ENCODE results near the gene RFESD.

Gene RFESD

DNA sequence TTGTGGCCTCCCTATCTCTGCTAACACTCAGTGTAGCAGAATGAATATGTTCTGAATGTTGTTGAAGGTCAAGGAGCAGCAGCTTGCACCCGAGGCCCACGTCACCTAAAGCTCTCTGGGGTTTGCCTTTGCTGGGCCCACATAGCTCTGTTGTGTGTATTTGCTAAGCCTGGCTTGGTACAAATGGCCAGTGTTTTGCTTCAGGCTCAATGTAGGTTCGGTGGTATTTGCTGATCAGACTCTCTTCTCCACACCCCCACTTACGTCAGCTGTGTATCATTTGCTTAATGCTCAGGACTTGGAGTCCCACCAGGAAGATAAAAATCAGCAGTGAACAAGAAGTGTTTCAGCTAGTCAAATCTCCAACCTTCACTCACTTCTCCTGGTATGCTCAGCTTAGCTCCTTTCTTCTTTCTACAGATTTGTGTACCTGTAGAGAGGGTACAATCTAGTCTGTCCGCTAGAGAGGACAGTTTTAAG, 4.8 kb upstream of the RFESD start:
- TF ChIP-seq POLR2AphosphoS5 (IDR thresholded peaks at IDR 0.05; ENCODE audit: low read depth, low read length), result no peak
- no peak for TF ChIP-seq SIN3A (IDR thresholded peaks at IDR 0.05; ENCODE audit: borderline replicate concordance, insufficient read depth, low read length)
- TF ChIP-seq TAF1 (IDR thresholded peaks at IDR 0.05; ENCODE audit: borderline replicate concordance, insufficient read depth, low read length), result no peak

DNA sequence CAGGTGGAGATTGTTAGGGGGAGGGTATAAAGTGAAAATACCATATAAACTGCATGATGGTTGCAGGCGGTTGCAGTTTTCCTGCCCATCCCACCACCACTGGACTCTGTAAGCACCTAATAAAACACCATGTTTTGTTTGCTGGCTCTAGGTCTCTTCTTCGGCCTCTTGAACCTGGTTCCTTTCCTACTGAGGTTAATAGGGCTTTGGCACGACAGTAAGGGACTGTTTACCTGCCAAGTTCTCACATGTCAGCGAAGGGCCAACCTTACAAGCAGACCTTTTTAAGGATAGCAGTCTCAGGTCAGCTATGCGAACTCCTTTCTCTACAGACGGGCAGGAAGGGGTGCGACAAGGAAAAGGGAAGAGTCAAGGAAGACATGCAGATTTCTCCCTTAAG, 3.4 kb upstream of the RFESD start:
- no peak for TF ChIP-seq SIN3A (IDR thresholded peaks at IDR 0.05; ENCODE audit: borderline replicate concordance, insufficient read depth, low read length)
- TF ChIP-seq FOXP2 (optimal IDR thresholded peaks at IDR 0.05; ENCODE audit: borderline replicate concordance, extremely low read depth, extremely low read length, insufficient read depth), result no peak
- TF ChIP-seq POLR2AphosphoS5 (IDR thresholded peaks at IDR 0.05; ENCODE audit: low read depth, low read length), result no peak
- TF ChIP-seq TAF1 (IDR thresholded peaks at IDR 0.05; ENCODE audit: borderline replicate concordance, insufficient read depth, low read length), result no peak

DNA sequence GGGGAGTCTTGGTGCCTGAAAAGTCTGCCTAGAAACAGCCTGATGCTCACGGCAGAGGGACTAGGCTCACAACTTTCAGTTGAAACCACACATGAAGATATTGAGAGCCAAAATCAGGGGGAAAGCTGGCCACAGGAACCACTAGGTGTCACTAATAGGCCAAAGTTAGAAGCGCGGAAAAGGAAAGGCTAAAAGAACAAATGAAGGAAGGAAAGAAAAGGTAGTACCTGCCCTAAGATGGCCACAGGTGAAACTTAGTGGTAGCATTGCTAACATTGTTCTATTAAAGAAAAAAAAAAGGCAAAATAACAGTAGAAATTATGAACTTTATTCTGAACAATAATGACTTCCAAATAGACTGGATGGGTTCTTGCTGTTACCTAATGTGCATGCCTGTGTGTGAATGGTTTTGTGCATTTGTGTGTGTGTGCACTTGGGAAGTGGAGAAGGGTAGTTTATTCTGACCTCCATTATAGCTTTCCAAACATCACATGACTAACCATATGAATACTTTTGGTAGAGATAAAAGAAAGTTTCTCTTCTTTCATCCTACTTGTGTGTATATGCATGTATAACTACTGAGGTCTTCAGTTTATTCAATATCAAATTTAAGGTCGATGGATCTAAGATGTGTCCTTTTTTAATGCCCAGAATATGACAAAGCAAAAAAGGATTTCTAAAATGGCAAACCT, 2.1 kb upstream of the RFESD start:
- TF ChIP-seq TAF1 (IDR thresholded peaks at IDR 0.05; ENCODE audit: borderline replicate concordance, insufficient read depth, low read length), result no peak
- no peak for TF ChIP-seq POLR2AphosphoS5 (IDR thresholded peaks at IDR 0.05; ENCODE audit: low read depth, low read length)

DNA sequence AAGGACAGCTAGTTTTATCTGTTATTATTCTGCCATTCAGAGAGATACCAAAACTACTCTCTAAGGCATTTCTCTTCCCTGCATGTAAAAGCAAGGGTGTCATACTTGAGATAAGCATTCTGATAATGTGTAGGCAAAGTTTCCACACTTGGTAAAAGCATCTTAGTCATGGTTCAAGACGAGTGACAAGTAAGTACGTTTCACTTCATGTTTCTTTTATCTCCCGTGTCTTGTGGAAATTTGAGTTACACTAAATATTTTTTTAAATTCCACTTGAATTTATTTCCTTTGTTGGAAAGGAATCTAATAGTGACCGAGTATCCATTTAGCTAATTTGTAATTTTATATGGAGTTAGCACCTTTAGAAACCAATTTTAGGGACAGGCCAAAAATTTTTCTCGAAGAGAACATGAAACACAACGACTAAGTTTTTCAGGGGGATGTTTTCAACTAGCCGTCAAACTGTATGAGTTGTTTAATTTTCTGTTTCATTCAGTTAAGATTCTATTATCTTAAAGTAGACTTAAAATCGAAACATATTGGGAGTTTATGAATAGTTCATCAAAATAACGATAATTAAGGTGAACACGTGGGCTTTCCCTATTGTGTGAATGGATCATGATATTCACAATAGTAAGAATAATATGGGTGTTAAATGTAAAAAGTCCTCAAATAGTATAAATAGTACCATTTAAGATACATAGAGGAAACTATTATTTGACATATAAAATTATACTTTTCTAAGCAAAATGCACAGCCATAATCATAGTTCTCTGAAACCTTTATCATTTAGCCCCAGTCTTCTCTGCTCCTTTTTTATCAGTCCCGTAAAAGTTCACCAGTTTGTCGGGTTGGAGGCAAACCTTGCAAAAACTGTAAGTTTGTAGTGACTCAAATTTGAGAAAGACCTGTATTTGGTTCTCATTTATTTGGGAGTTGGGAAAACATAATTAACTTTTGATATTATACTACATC, 1.6 kb downstream of the RFESD start:
- no peak for TF ChIP-seq TAF1 (IDR thresholded peaks at IDR 0.05; ENCODE audit: borderline replicate concordance, insufficient read depth, low read length)
- no peak for TF ChIP-seq SIN3A (IDR thresholded peaks at IDR 0.05; ENCODE audit: borderline replicate concordance, insufficient read depth, low read length)
- TF ChIP-seq FOXP2 (optimal IDR thresholded peaks at IDR 0.05; ENCODE audit: borderline replicate concordance, extremely low read depth, extremely low read length, insufficient read depth), result no peak
- TF ChIP-seq, protein P1, sequence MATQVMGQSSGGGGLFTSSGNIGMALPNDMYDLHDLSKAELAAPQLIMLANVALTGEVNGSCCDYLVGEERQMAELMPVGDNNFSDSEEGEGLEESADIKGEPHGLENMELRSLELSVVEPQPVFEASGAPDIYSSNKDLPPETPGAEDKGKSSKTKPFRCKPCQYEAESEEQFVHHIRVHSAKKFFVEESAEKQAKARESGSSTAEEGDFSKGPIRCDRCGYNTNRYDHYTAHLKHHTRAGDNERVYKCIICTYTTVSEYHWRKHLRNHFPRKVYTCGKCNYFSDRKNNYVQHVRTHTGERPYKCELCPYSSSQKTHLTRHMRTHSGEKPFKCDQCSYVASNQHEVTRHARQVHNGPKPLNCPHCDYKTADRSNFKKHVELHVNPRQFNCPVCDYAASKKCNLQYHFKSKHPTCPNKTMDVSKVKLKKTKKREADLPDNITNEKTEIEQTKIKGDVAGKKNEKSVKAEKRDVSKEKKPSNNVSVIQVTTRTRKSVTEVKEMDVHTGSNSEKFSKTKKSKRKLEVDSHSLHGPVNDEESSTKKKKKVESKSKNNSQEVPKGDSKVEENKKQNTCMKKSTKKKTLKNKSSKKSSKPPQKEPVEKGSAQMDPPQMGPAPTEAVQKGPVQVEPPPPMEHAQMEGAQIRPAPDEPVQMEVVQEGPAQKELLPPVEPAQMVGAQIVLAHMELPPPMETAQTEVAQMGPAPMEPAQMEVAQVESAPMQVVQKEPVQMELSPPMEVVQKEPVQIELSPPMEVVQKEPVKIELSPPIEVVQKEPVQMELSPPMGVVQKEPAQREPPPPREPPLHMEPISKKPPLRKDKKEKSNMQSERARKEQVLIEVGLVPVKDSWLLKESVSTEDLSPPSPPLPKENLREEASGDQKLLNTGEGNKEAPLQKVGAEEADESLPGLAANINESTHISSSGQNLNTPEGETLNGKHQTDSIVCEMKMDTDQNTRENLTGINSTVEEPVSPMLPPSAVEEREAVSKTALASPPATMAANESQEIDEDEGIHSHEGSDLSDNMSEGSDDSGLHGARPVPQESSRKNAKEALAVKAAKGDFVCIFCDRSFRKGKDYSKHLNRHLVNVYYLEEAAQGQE (IDR thresholded peaks at IDR 0.05; ENCODE audit: insufficient read depth in 1 of 2, low read depth in 2 of 2, low read length in 2 of 2), result no peak
- no peak for TF ChIP-seq POLR2AphosphoS5 (IDR thresholded peaks at IDR 0.05; ENCODE audit: low read depth, low read length)

DNA sequence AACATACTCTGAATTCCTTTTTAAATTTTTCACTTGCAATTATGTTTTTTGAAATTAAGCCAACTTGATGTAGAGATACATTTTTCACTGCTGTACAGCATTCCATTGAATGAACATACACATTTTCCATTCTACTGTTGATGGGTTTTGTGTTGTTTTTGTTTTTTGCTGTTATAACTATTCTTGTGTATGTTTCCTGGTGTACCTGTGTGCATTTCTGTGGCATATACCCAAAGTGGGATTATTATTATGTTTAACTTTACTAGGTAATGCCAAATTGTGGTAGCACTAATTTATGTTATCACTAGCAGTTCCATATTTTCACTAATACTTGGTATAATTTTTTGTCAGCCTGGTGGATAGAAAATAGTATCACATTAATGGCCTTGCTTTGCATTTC, 2.7 kb downstream of the RFESD start:
- TF ChIP-seq SIN3A (IDR thresholded peaks at IDR 0.05; ENCODE audit: borderline replicate concordance, insufficient read depth, low read length) (no peak), FOXP2 (optimal IDR thresholded peaks at IDR 0.05; ENCODE audit: borderline replicate concordance, extremely low read depth, extremely low read length, insufficient read depth) (no peak)

DNA sequence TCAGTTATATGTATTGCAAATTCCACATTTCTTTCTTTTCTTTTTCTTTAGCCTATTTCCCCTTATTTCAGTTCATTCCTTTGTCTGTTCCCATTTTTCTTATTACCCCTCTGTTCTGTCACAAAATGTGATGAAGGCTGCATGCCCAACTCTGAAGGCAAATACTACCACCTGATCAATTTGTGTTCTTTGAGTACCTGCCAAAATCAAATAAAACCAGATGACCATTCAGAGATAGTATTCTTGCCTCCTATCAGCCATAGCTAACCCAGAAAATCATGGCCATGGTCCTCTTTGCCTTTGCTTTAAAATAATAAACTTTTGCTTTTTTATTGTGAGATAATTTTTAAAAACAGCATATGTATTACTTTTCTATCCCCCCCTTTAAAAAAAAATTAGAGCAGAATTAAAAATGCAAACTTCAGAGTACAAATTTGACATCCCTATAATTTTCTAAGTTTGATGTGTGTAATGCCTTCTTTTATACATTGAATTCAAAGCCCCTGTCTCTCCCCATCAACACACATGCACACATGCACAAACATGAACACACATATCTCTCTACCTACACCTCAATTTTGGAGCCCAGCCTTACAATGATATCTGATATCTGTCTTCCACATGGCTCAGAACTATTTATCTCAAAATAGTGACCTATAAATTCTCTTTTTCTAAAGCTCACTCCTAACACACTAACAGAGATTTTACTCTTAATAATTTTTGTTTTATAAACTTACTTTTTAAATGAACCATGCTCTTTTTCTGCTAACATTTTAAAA, 3.5 kb downstream of the RFESD start:
- TF ChIP-seq TAF1 (IDR thresholded peaks at IDR 0.05; ENCODE audit: borderline replicate concordance, insufficient read depth, low read length) (no peak), FOXP2 (optimal IDR thresholded peaks at IDR 0.05; ENCODE audit: borderline replicate concordance, extremely low read depth, extremely low read length, insufficient read depth) (no peak), SIN3A (IDR thresholded peaks at IDR 0.05; ENCODE audit: borderline replicate concordance, insufficient read depth, low read length) (no peak), POLR2AphosphoS5 (IDR thresholded peaks at IDR 0.05; ENCODE audit: low read depth, low read length) (no peak)
- TF ChIP-seq, protein P1 (IDR thresholded peaks at IDR 0.05; ENCODE audit: insufficient read depth in 1 of 2, low read depth in 2 of 2, low read length in 2 of 2), result no peak

DNA sequence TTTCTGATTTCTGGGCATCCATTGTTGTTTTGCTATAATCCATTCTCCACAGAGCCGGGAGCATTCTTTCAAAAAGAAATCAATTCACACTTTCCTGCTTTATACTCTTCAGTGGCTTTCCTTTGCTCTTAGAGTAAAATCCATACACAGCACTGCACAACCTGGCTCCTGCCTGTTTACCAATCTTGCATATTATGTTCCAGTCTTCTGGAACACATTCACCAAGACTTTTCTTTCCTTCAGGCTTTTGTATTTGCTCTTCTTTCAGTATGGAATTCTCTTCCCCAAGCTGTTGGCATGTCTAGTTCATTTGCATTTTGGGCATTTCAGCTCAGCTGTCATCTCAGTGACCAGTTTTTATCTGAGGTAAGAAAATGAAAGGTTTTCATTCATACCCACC, 6.3 kb downstream of the RFESD start:
- TF ChIP-seq TAF1 (IDR thresholded peaks at IDR 0.05; ENCODE audit: borderline replicate concordance, insufficient read depth, low read length) (no peak), SIN3A (IDR thresholded peaks at IDR 0.05; ENCODE audit: borderline replicate concordance, insufficient read depth, low read length) (no peak), POLR2AphosphoS5 (IDR thresholded peaks at IDR 0.05; ENCODE audit: low read depth, low read length) (no peak), FOXP2 (optimal IDR thresholded peaks at IDR 0.05; ENCODE audit: borderline replicate concordance, extremely low read depth, extremely low read length, insufficient read depth) (no peak)
- TF ChIP-seq, protein P1 (IDR thresholded peaks at IDR 0.05; ENCODE audit: insufficient read depth in 1 of 2, low read depth in 2 of 2, low read length in 2 of 2), result no peak

Data from PFSK-1 (cell line).